Esophagus squamous epithelium (tissue), 5 donors: ENCODE results near the gene DLK1. TPM values are rescaled to one million over a fixed set of nuclear protein-coding genes. Genes with fewer than 3 reads are reported as not detected.

ENCODE experiments used
- DNase-seq: peaks from one replicate; lab custom pipeline; 2025; lab: John Stamatoyannopoulos, UW
- H3K27ac ChIP-seq, 4 donors: fragments of 200-600 bp; sonication (generic); one replicate each; pipeline ENCODE4 v1.5.1; 2016 to 2019; ENCODE audit warnings: mild to moderate bottlenecking in 1 of 4
- H3K27me3 ChIP-seq, 4 donors: fragments of 200-600 bp; sonication (generic); 1 replicate in 3 of 4; 2 replicates in 1 of 4; pipeline versions ENCODE4 v1.5.1 to v1.6.0; 2017 to 2021; ENCODE audit warnings: antibody characterized with exemption in 1 of 4
- H3K36me3 ChIP-seq, 3 donors: fragments of 200-600 bp; sonication (generic); one replicate each; pipeline ENCODE4 v1.5.1; 2016 to 2019
- H3K4me1 ChIP-seq, 3 donors: fragments of 200-600 bp; sonication (generic); one replicate each; pipeline ENCODE4 v1.5.1; 2017 to 2019
- H3K4me3 ChIP-seq, 4 donors: fragments of 200-600 bp; sonication (generic); 1 replicate in 3 of 4; 2 replicates in 1 of 4; pipeline ENCODE4 v1.5.1; 2016 to 2019; ENCODE audit warnings: mild to moderate bottlenecking in 2 of 4, moderate library complexity in 1 of 4
- H3K9me3 ChIP-seq, 3 donors: fragments of 200-600 bp; sonication (generic); one replicate each; pipeline ENCODE4 v1.5.1; 2016 to 2019
- POLR2A ChIP-seq, 4 donors: fragments of 450-650 bp; IDR thresholded peaks; one replicate each; pipeline ENCODE4 v1.6.1; 2017; ENCODE audit warnings: antibody characterized with exemption in 4 of 4, mild to moderate bottlenecking in 4 of 4, moderate library complexity in 3 of 4
- WGBS, 2 donors: methylation state at CpG; one replicate each; pipeline ENCODE4 v1.1.5; 2018; 5-methylcytosine and 5-hydroxymethylcytosine counted together
- intact Hi-C: fragments of 100-400 bp; cut with DNase I; formaldehyde crosslinking; loops from one replicate; pipeline ENCODE4 v1.15.0; 2022
- total RNA-seq, 4 donors: library from RNA; depleted of rRNA; stranded (reverse); fragments of >200 nt; gene quantifications; one replicate each; pipeline ENCODE4 v1.1.0, GENCODE V29; 2016
- TF ChIP-seq, protein P1 (sequence below), 6 experiments: fragments of 450-650 bp in 4 of 6; fragments of 200-600 bp in 2 of 6; sonication (generic) in 2 of 6; IDR thresholded peaks; one replicate each; pipeline ENCODE4 v1.5.1; 2016 to 2019; ENCODE audit warnings: antibody characterized with exemption in 6 of 6, mild to moderate bottlenecking in 4 of 6, moderate library complexity in 4 of 6
- donor health status: DM: yes; HTN: yes; CAD: no.

DLK1 gene
- not detected for total RNA-seq

DNA sequence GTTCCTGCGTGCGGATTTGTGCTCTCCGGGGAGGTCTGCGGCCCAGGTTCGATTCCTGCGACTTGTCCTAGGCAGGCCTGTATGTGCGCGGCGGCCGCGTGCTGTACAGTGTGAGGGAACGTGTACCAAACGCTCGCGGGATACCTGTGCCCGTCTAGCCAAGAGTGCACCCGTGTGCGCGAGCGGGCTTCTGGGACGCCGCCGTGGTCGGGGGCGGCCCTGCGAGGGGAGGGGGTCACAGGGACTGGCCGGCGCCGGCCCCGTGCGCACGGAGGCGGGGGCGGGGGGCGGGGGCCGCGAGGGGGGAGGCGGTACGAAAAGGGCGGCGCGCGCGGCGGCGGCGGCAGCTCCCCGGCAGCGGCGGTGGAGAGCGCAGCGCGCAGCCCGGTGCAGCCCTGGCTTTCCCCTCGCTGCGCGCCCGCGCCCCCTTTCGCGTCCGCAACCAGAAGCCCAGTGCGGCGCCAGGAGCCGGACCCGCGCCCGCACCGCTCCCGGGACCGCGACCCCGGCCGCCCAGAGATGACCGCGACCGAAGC lies at the start of gene DLK1:
TSS of gene DLK1 (plus strand) at position 343 of the 536 bp plus-strand sequence. CDS start at position 520, 177 bp downstream.
- no peaks in the 10 kb centered on the region for H3K36me3 ChIP-seq
- DNase-seq, result no peak
- TF ChIP-seq POLR2A (IDR thresholded peaks at IDR 0.05), result no peak
- TF ChIP-seq, protein P1, sequence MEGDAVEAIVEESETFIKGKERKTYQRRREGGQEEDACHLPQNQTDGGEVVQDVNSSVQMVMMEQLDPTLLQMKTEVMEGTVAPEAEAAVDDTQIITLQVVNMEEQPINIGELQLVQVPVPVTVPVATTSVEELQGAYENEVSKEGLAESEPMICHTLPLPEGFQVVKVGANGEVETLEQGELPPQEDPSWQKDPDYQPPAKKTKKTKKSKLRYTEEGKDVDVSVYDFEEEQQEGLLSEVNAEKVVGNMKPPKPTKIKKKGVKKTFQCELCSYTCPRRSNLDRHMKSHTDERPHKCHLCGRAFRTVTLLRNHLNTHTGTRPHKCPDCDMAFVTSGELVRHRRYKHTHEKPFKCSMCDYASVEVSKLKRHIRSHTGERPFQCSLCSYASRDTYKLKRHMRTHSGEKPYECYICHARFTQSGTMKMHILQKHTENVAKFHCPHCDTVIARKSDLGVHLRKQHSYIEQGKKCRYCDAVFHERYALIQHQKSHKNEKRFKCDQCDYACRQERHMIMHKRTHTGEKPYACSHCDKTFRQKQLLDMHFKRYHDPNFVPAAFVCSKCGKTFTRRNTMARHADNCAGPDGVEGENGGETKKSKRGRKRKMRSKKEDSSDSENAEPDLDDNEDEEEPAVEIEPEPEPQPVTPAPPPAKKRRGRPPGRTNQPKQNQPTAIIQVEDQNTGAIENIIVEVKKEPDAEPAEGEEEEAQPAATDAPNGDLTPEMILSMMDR (IDR thresholded peaks at IDR 0.05), result no peak
- intact Hi-C loops, result no loop called here
- H3K27ac ChIP-seq, result no peak within 1 kb of the TSS
- H3K9me3 ChIP-seq, result no peaks in the 10 kb centered on the region
- H3K4me1 ChIP-seq, result peaks cover 0 to 5% (median 4%) of the 10 kb centered on the region in 3 donors
- 16 to 20% methylated on average over 2 to 16 of the region's 77 CpGs for WGBS, 2 donors
- H3K4me3 ChIP-seq, result no peak within 1 kb of the TSS
- H3K27me3 ChIP-seq, result peaks cover 0 to 100% (median 7%) of the 10 kb centered on the region in 4 donors

DNA sequence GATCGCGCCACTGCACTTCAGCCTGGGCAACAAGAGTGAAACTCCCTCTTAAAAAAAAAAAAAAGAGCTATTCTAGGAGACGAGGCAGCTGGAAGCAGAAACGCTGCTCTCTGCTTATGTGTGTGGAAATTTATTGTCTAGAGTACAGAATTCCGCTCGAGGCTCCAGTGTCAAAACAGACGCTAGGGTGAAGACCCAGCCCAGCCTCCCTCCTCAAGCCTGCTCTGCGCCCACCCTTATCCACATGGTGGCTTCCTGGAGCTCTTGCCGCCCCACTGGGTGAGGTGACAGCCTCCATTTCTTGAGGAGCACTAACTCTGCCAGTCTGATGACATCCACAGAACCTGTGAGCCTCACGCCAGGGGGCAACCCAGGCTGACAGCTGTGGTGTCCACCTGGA lies 49.5 kb upstream of the DLK1 start:
- H3K27me3 ChIP-seq, result peaks cover 0 to 67% (median 0%) of the 10 kb centered on the region in 4 donors
- intact Hi-C loops, result no loop called here
- WGBS, 2 donors, result 36 to 51% methylated on average over 9 of the region's 10 CpGs
- H3K4me3 ChIP-seq, result no peak overlapping the region
- TF ChIP-seq, protein P1 (IDR thresholded peaks at IDR 0.05), result no peak
- TF ChIP-seq POLR2A (IDR thresholded peaks at IDR 0.05), result no peak
- H3K9me3 ChIP-seq, result no peaks in the 10 kb centered on the region
- peak overlapping the region; percentile 48 to 83 (median 74) for H3K27ac ChIP-seq
- no peak for DNase-seq
- peaks cover 11 to 52% (median 32%) of the 10 kb centered on the region in 3 donors for H3K4me1 ChIP-seq
- H3K36me3 ChIP-seq, result no peaks in the 10 kb centered on the region

DNA sequence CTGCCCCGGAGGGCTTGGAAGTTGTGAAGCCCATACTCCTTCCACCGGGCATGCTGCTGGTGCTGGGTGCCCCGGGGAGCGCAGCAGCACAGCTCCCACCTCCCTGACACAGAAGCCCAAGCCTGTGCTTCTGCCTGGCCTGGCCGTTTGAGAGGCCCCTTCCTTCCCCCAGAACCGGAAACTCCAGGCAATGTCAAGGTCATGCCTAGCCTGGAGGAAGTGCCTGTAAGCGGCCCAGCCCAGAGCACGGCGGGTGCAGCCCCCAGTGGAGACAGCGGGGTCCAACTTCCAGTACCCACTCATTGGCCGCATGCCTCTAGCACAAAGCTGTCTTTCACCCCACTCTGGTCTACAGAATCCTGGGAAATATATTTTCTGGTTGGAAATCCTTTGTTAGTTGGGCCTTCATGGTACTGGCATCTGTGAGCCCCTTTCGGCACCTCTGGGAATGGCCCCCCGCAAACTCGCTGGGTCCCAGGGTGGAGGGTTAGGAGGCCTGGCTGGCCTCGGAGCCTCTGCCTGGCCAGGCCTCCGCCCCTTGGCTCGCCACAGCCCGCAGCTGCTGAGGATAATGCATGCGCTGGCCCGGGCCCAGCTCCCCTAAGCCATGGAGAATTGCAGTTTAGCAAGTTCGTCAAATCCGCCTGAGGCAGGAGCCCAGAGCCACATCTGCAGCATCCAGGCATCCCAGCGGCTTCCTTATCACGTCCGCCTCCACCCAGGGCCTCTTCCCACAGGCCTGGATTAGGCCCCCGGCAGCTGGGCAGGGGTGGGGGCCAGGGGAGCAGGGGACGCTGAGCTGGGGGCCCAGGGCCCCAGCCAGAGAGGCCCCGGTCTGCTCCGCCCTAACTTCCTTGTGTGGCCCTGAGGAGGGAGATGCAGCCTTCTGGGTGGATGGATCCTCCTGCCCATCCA lies 48.9 kb upstream of the DLK1 start:
- H3K36me3 ChIP-seq, result no peaks in the 10 kb centered on the region
- H3K4me1 ChIP-seq, result peaks cover 11 to 52% (median 32%) of the 10 kb centered on the region in 3 donors
- TF ChIP-seq, protein P1 (IDR thresholded peaks at IDR 0.05), result no peak
- no peak for TF ChIP-seq POLR2A (IDR thresholded peaks at IDR 0.05)
- H3K27ac ChIP-seq, result peak overlapping the region; percentile 48 to 83 (median 74)
- H3K4me3 ChIP-seq, result no peak overlapping the region
- peaks cover 0 to 61% (median 0%) of the 10 kb centered on the region in 4 donors for H3K27me3 ChIP-seq
- WGBS, 2 donors, result 28 to 32% methylated on average over 5 to 7 of the region's 29 CpGs
- H3K9me3 ChIP-seq, result no peaks in the 10 kb centered on the region
- intact Hi-C loops, result no loop called here
- DNase-seq, result no peak

DNA sequence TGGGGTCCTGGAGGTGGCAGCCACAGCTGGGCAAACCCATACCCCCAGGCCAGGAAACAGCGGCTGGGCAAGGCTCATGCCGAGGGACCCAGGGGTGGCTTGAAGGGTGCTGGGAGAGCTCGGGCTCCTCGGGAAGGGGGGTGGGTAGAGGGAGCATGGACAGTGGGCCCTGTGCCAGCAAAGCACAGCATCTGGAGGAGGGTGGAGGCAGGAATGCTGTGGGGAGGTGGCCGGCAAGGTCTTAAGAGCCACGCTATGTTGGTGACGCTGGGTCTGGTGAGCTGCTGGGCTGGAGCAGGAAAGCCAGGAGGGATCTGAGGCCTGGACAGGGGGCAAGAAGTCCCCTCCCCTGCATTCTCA lies 48.2 kb upstream of the DLK1 start:
- TF ChIP-seq POLR2A (IDR thresholded peaks at IDR 0.05), result no peak
- TF ChIP-seq, protein P1 (IDR thresholded peaks at IDR 0.05), result no peak
- H3K4me1 ChIP-seq, result peaks cover 11 to 52% (median 32%) of the 10 kb centered on the region in 3 donors
- H3K27ac ChIP-seq, result peak overlapping the region; percentile 48 to 83 (median 74)
- no peaks in the 10 kb centered on the region for H3K9me3 ChIP-seq
- intact Hi-C loops, result no loop called here
- whole genome bisulfite sequencing, 2 donors, result 48 to 51% methylated on average over 5 of the region's 7 CpGs
- peaks cover 0 to 54% (median 0%) of the 10 kb centered on the region in 4 donors for H3K27me3 ChIP-seq
- no peaks in the 10 kb centered on the region for H3K36me3 ChIP-seq
- H3K4me3 ChIP-seq, result no peak overlapping the region
- no peak for DNase-seq

DNA sequence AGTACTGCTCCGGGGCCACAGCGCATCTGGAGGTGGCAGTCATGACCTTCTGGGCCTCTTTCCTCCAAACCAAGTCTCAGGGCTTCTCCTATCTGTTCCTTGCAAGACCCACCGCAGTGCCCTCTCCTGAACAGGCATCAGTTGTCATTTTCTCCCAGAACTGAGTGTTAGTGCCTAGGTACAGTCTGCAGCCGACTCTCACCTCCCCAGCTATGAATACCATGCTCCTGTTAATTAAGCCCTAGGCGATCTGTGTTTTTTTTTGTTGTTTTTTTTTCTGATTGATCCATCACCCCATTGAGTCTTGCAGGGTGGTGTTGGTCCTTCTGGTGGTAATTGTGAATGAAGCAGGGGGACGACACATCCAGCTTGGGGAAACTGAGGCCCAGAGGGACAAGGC lies 47.5 kb upstream of the DLK1 start:
- Histone ChIP-seq H3K4me3 (no peak overlapping the region), H3K27ac (peak overlapping the region in 3 of 4 donors; percentile 71 to 83 (median 76)), H3K9me3 (no peaks in the 10 kb centered on the region), H3K4me1 (peaks cover 11 to 52% (median 32%) of the 10 kb centered on the region in 3 donors), H3K27me3 (peaks cover 0 to 48% (median 0%) of the 10 kb centered on the region in 4 donors), H3K36me3 (no peaks in the 10 kb centered on the region)
- 76 to 84% methylated on average over 4 to 5 of the region's 6 CpGs for WGBS, 2 donors
- intact Hi-C loops, result no loop called here
- TF ChIP-seq POLR2A (IDR thresholded peaks at IDR 0.05), result no peak
- TF ChIP-seq, protein P1 (IDR thresholded peaks at IDR 0.05), result no peak
- no peak for DNase-seq
